BJ (cell line): Measurements from ENCODE around the gene C14orf180. TPM values are rescaled to one million over a fixed set of nuclear protein-coding genes. Genes with fewer than 3 reads are reported as not detected.

ENCODE experiments used
- CTCF ChIA-PET: fragments of 350-600 bp; formaldehyde crosslinking; extraction: SDS; loops from one replicate; lab custom pipeline; 2021; ENCODE audit warnings: antibody characterized with exemption, inconsistent platforms; lab: Yijun Ruan, JAX
- POLR2A ChIA-PET: fragments of 300-600 bp; sonication (Branson Sonifier 250); formaldehyde crosslinking; extraction: SDS; loops from one replicate; lab custom pipeline; 2021; ENCODE audit warnings: antibody characterized with exemption; lab: Charles Lee
- DNase-seq: peaks from one replicate; pipeline ENCODE4 v3.0.0-alpha.2; 2011; ENCODE audit warnings: low read depth
- H3K27me3 ChIP-seq: 2 replicates; pipeline ENCODE4 v1.6.0; 2011; ENCODE audit warnings: low read length; ENCODE audit not compliant: control insufficient read depth, insufficient read depth
- H3K36me3 ChIP-seq: 2 replicates; pipeline ENCODE4 v1.5.1; 2011; ENCODE audit warnings: low read length; ENCODE audit not compliant: control insufficient read depth, insufficient read depth
- H3K4me3 ChIP-seq: 2 replicates; pipeline ENCODE4 v1.5.1; 2011; ENCODE audit warnings: low read depth, mild to moderate bottlenecking, control low read depth, low read length
- CTCF ChIP-seq: IDR thresholded peaks from 2 replicates; pipeline ENCODE4 v1.5.1; 2011; ENCODE audit warnings: low read depth, mild to moderate bottlenecking, control low read depth, inconsistent platforms, low read length, moderate library complexity; ENCODE audit not compliant: insufficient read depth
- polyA plus RNA-seq: library from polyadenylated mRNA; depleted of rRNA; stranded (reverse); fragments of >200 nt; gene quantifications from 2 replicates; pipeline ENCODE4 v1.2.3, GENCODE V29; 2011

The C14orf180 gene
- polyA plus RNA-seq, 1 experiment: not detected

- DNase-seq: no peak
- Histone ChIP-seq H3K4me3 (no peak overlapping the region), H3K27me3 (0 out of 2 replicates have a peak, but pooled peaks cover under 1% of the 10 kb centered on the region), H3K36me3 (no peaks in the 10 kb centered on the region)
- POLR2A ChIA-PET: no interaction called here
- CTCF ChIA-PET: interaction anchor here (0.5 to 3.6 kb wide), 28 partner anchors 10 to 494 kb away, joined by 3 to 28 read pairs (median 4); partner anchors contain the start of gene C14orf180
- TF ChIP-seq CTCF: no peak
These were observed 14.6 kb upstream of the C14orf180 start for GRCh38 chr14:104564744-104565679.

- no peak for DNase-seq
- Histone ChIP-seq H3K4me3 (no peak overlapping the region), H3K36me3 (no peaks in the 10 kb centered on the region), H3K27me3 (peaks cover 2% of the 10 kb centered on the region; the same call in 1 of the 2 replicates)
- TF ChIP-seq CTCF: no peak
- CTCF ChIA-PET: interaction anchor here (0.7 to 1.9 kb wide), 2 partner anchors 9 to 430 kb away, joined by 3 to 7 read pairs; no protein-coding TSS in a partner anchor
- POLR2A ChIA-PET: no interaction called here
These were observed 12.2 kb upstream of the C14orf180 start for GRCh38 chr14:104567141-104567956.

- H3K27me3 ChIP-seq: peaks cover 2% of the 10 kb centered on the region; the same call in 1 of the 2 replicates
- no peak overlapping the region for H3K4me3 ChIP-seq
- no peak for TF ChIP-seq CTCF
- ChIA-PET POLR2A (no interaction called here), CTCF (interaction anchor here (0.7 to 1.9 kb wide), 2 partner anchors 10 to 431 kb away, joined by 3 to 7 read pairs; no protein-coding TSS in a partner anchor)
- DNase-seq: no peak
- no peaks in the 10 kb centered on the region for H3K36me3 ChIP-seq
These were observed 11.7 kb upstream of the C14orf180 start for GRCh38 chr14:104567957-104568225.

- POLR2A ChIA-PET: no interaction called here
- Histone ChIP-seq H3K36me3 (no peaks in the 10 kb centered on the region), H3K27me3 (peaks cover 2% of the 10 kb centered on the region; the same call in 1 of the 2 replicates), H3K4me3 (no peak overlapping the region)
- no peak for DNase-seq
- no peak for TF ChIP-seq CTCF
- CTCF ChIA-PET: interaction anchor here (1.9 kb wide), 1 partner anchor 431 kb away, joined by 7 read pairs; no protein-coding TSS in a partner anchor
These were observed 10.9 kb upstream of the C14orf180 start for GRCh38 chr14:104568620-104569019.

DNA sequence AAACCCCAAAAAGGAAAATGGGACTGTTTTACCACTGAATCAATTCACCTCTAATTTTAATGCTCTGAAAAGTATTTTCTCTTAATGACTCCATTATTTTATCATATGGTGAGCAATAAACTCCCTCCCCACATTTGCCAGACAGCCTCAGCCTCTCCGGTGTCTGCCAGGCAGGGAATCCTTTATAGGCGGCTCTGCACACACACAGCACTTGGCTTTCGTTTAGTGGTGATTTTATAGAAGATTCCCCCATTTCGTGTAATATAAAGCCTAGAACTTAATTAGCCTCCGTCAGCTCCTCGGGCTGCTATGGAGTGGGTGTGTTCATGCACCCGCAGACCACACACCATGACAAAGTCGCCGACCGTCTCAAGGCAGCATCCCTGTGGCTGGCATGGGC is 10.1 kb upstream of the C14orf180 start:
- Histone ChIP-seq H3K27me3 (peaks cover 2% of the 10 kb centered on the region; the same call in 1 of the 2 replicates), H3K36me3 (no peaks in the 10 kb centered on the region), H3K4me3 (no peak overlapping the region)
- no peak for TF ChIP-seq CTCF
- CTCF ChIA-PET: no interaction called here
- POLR2A ChIA-PET: no interaction called here
- no peak for DNase-seq
